B cell (primary cell): ENCODE results near the gene SLC2A4RG. TPM values are rescaled to one million over a fixed set of nuclear protein-coding genes. Genes with fewer than 3 reads are reported as not detected.

Source experiments
- ATAC-seq: fragments of 200-7000 bp; cut with Tn5 transposase; one replicate; pipeline ENCODE4 v1.10.0; 2021; ENCODE audit warnings: low read depth, mild to moderate bottlenecking, moderate number of reproducible peaks, moderate library complexity
- CTCF ChIA-PET: fragments of 350-600 bp; sonication (Branson Sonifier 250); formaldehyde crosslinking; loops from one replicate; lab custom pipeline; 2021; ENCODE audit warnings: antibody characterized with exemption, inconsistent platforms; lab: Charles Lee
- POLR2A ChIA-PET: fragments of 350-600 bp; sonication (Branson Sonifier 250); formaldehyde crosslinking; loops from one replicate; lab custom pipeline; 2021; ENCODE audit warnings: antibody characterized with exemption; lab: Charles Lee
- DNase-seq: peaks from one replicate; pipeline ENCODE4 v3.0.0; 2013
- H2AFZ ChIP-seq: 2 replicates; pipeline ENCODE4 v1.6.1; 2012; ENCODE audit warnings: mild to moderate bottlenecking, low read depth, low read length; ENCODE audit not compliant: insufficient read depth, poor library complexity, severe bottlenecking
- H3K27ac ChIP-seq, 2 donors: 1 replicate in 1 of 2; 2 replicates in 1 of 2; pipeline ENCODE4 v1.5.1; 2012 to 2013; ENCODE audit warnings: low read length in 2 of 2, mild to moderate bottlenecking in 2 of 2, moderate library complexity in 1 of 2
- H3K27me3 ChIP-seq, 4 experiments: fragments of 200-600 bp in 1 of 4; sonication (generic) in 1 of 4; replicated peaks in 1 of 4; 1 replicate in 2 of 4; 2 replicates in 2 of 4; pipeline versions ENCODE4 v1.6.1 to v1.7.0; 2013 to 2016; ENCODE audit warnings: low read length in 3 of 4, mild to moderate bottlenecking in 2 of 4, mixed read lengths in 1 of 4, moderate library complexity in 1 of 4; ENCODE audit not compliant: insufficient read depth in 4 of 4, control insufficient read depth in 3 of 4; ENCODE audit errors: control extremely low read depth in 1 of 4
- H3K36me3 ChIP-seq, 2 experiments: replicated peaks in 1 of 2; 1 replicate in 1 of 2; 2 replicates in 1 of 2; pipeline versions ENCODE4 v1.6.1 to v1.7.1; 2013; ENCODE audit warnings: low read length in 1 of 2; ENCODE audit not compliant: insufficient read depth in 2 of 2, control insufficient read depth in 1 of 2; ENCODE audit errors: control extremely low read depth in 1 of 2, extremely low read depth in 1 of 2
- H3K4me1 ChIP-seq, 2 donors: fragments of 200-600 bp in 1 of 2; sonication (generic) in 1 of 2; 1 replicate in 1 of 2; 2 replicates in 1 of 2; pipeline versions ENCODE4 v1.5.1 to v1.6.1; 2013 to 2017; ENCODE audit warnings: low read length in 2 of 2; ENCODE audit not compliant: control insufficient read depth in 2 of 2, insufficient read depth in 2 of 2
- H3K4me2 ChIP-seq: replicated peaks from 2 replicates; pipeline ENCODE3; 2012; ENCODE audit warnings: mild to moderate bottlenecking, low read depth, low read length; ENCODE audit not compliant: poor library complexity, severe bottlenecking
- H3K4me3 ChIP-seq, 5 experiments: fragments of 200-600 bp in 1 of 5; sonication (generic) in 1 of 5; 1 replicate in 3 of 5; 2 replicates in 2 of 5; pipeline versions ENCODE4 v1.5.1 to v1.7.0; 2011 to 2016; ENCODE audit warnings: low read length in 4 of 5, mild to moderate bottlenecking in 4 of 5, low read depth in 2 of 5, control low read depth in 1 of 5, moderate library complexity in 1 of 5; ENCODE audit not compliant: insufficient read depth in 1 of 5; ENCODE audit errors: control extremely low read depth in 1 of 5, extremely low read depth in 1 of 5
- H3K79me2 ChIP-seq: fragments of 200-600 bp; sonication (generic); one replicate; pipeline ENCODE4 v1.6.0; 2016; ENCODE audit warnings: low read length; ENCODE audit not compliant: control insufficient read depth, insufficient read depth
- H3K9ac ChIP-seq: fragments of 200-600 bp; sonication (generic); 2 replicates; pipeline ENCODE4 v1.6.1; 2017; ENCODE audit warnings: mild to moderate bottlenecking, low read length, moderate library complexity
- H3K9me3 ChIP-seq, 3 donors: one replicate each; pipeline versions ENCODE4 v1.6.1 to v1.7.1; 2013; ENCODE audit warnings: low read length in 2 of 3; ENCODE audit not compliant: control insufficient read depth in 2 of 3, insufficient read depth in 1 of 3; ENCODE audit errors: control extremely low read depth in 1 of 3
- H4K20me1 ChIP-seq: 2 replicates; pipeline ENCODE4 v1.6.0; 2012; ENCODE audit warnings: mild to moderate bottlenecking, low read length; ENCODE audit not compliant: insufficient read depth, control insufficient read depth, poor library complexity, severe bottlenecking
- H3K27ac Mint-ChIP-seq: one replicate; pipeline ENCODE4 v1.8.0; 2021; ENCODE audit warnings: mixed read lengths
- H3K27me3 Mint-ChIP-seq: one replicate; pipeline ENCODE4 v1.8.0; 2021; ENCODE audit warnings: mixed read lengths
- H3K4me1 Mint-ChIP-seq: one replicate; pipeline ENCODE4 v1.8.0; 2021; ENCODE audit warnings: mixed read lengths
- H3K4me3 Mint-ChIP-seq: one replicate; pipeline ENCODE4 v1.8.0; 2021; ENCODE audit warnings: mixed read lengths
- H3K9me3 Mint-ChIP-seq: one replicate; pipeline ENCODE4 v1.8.0; 2022; ENCODE audit warnings: mixed read lengths; ENCODE audit not compliant: insufficient read depth
- EZH2 ChIP-seq: IDR thresholded peaks from 2 replicates; pipeline ENCODE4 v1.6.1; 2012; ENCODE audit warnings: borderline replicate concordance, low read depth, mild to moderate bottlenecking, moderate library complexity, low read length; ENCODE audit not compliant: insufficient read depth, poor library complexity, severe bottlenecking
- WGBS: methylation state at CpG from one replicate; pipeline ENCODE4 v1.1.5; 2013; ENCODE audit warnings: missing lambda C conversion rate; ENCODE audit not compliant: insufficient coverage; 5-methylcytosine and 5-hydroxymethylcytosine counted together
- intact Hi-C: fragments of 100-400 bp; cut with micrococcal nuclease; formaldehyde crosslinking; loops from one replicate; pipeline ENCODE4 v1.10.0; 2022
- polyA plus RNA-seq: library from polyadenylated mRNA; depleted of rRNA; stranded (reverse); fragments of >200 nt; gene quantifications from 2 replicates; pipeline ENCODE4 v1.2.3, GENCODE V29; 2012
- total RNA-seq, 2 donors: library from RNA; stranded (reverse); fragments of 120-200 nt in 1 of 2; gene quantifications; 1 replicate in 1 of 2; 2 replicates in 1 of 2; pipeline versions ENCODE4 v1.2.3 to v1.2.4, GENCODE V29; 2013 to 2022
- TF ChIP-seq, protein P1 (sequence below): fragments of 200-600 bp; IDR thresholded peaks from one replicate; pipeline ENCODE4 v1.8.0; 2022; ENCODE audit warnings: antibody characterized with exemption, mild to moderate bottlenecking

SLC2A4RG gene
- total and polyA plus RNA-seq, 2 donors (not counting 1 experiment from before 2014, with no cell fraction given), result 39.7 to 49.4 TPM

DNA sequence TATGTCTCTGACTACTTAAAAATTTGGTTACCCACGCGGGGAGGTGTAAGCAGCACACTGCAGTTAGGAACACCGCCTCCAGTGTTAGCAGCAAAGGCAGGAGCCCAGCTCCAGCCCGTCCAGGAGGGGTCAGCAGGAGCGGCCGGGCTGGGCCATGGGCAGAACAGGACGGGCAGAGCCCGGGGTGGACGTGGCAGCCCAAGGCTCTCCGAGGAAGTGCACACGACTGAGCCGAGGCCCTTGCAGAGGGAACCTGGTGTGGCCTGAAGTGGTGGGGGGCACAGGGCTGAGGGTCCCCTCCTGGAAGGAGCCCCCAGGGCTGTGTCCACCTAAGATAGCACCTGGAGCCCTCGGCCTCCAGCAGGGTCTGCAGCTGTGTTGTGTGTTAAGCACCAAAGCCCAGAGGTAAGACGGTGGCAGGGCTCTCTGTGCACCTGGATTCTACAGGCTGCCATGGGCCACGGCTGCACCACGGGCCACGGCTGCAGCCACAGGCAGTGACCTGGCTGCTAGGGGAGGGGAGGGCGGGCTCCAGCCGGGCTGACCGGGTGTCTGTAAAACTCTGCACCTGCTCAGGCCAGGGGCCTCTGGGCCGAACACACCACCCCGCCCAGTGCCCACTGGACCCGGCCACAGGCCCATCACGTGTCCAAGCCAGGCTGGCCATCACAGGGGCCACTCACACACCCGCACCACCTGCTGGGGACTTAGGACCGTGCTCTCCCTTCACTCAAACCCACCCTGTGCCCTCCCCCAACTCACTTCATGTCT is 6.6 kb downstream of the SLC2A4RG start:
- Histone ChIP-seq H4K20me1 (no peaks in the 10 kb centered on the region), H3K36me3 (peaks cover 0 to 4% of the 10 kb centered on the region in 2 experiments), H2AFZ (no peak overlapping the region), H3K9ac (no peak overlapping the region), H3K79me2 (no peaks in the 10 kb centered on the region), H3K9me3 (no peaks in the 10 kb centered on the region), H3K4me1 (peaks cover 0 to 2% of the 10 kb centered on the region in 2 donors), H3K27me3 (no peaks in the 10 kb centered on the region), H3K4me3 (no peak overlapping the region), H3K27ac (no peak overlapping the region), H3K4me2 (no peak overlapping the region)
- intact Hi-C loops, result no loop called here
- no peak for TF ChIP-seq EZH2
- TF ChIP-seq, protein P1, sequence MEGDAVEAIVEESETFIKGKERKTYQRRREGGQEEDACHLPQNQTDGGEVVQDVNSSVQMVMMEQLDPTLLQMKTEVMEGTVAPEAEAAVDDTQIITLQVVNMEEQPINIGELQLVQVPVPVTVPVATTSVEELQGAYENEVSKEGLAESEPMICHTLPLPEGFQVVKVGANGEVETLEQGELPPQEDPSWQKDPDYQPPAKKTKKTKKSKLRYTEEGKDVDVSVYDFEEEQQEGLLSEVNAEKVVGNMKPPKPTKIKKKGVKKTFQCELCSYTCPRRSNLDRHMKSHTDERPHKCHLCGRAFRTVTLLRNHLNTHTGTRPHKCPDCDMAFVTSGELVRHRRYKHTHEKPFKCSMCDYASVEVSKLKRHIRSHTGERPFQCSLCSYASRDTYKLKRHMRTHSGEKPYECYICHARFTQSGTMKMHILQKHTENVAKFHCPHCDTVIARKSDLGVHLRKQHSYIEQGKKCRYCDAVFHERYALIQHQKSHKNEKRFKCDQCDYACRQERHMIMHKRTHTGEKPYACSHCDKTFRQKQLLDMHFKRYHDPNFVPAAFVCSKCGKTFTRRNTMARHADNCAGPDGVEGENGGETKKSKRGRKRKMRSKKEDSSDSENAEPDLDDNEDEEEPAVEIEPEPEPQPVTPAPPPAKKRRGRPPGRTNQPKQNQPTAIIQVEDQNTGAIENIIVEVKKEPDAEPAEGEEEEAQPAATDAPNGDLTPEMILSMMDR, result no peak
- Mint-ChIP-seq H3K4me1 (no peaks in the 10 kb centered on the region), H3K4me3 (no peak overlapping the region), H3K9me3 (no peaks in the 10 kb centered on the region), H3K27ac (no peak overlapping the region), H3K27me3 (no peaks in the 10 kb centered on the region)
- POLR2A ChIA-PET, result no interaction called here
- DNase-seq (no peak), ATAC-seq (no peak)
- 93% methylated on average over 22 of the region's 26 CpGs for whole genome bisulfite sequencing
- CTCF ChIA-PET, result no interaction called here

DNA sequence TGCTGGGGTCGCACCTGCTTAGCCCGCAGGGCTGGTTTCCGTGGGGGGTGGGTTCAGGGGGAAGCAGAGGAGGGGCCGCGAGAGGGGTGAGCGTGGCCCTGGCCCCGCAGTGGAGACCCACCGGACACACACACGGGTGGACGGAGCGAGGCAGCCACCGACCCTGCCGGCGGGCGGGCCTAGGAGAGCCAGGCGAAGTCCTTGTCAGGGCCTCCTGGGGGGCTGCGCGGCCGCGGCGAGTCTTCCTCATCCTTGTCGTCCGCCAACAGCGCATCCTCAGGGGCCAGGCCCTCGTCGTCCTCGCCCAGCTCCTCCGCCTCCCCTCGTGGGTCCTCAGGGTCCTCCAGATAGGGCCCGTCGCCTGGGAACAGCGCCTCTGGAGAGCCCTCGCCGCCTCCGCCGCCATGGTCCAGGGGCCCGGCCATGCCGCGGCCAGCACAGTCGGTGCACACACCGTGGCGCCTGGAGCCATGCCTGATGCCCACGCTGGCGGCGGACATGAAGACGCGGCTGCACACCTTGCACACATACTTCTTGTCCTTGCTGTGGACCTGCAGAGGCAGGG is 7.3 kb downstream of the SLC2A4RG start:
- Histone ChIP-seq H3K4me1 (no peaks in the 10 kb centered on the region), H3K9me3 (no peaks in the 10 kb centered on the region), H3K27ac (no peak overlapping the region), H3K9ac (no peak overlapping the region), H3K27me3 (no peaks in the 10 kb centered on the region), H2AFZ (no peak overlapping the region), H4K20me1 (no peaks in the 10 kb centered on the region), H3K4me2 (no peak overlapping the region), H3K36me3 (peaks cover 0 to 4% of the 10 kb centered on the region in 2 experiments), H3K79me2 (no peaks in the 10 kb centered on the region), H3K4me3 (no peak overlapping the region)
- H3K4me3 Mint-ChIP-seq, result no peak overlapping the region
- POLR2A ChIA-PET, result interaction anchor here (0.6 kb wide), 1 partner anchor 333 kb away, joined by 3 read pairs; the partner anchor contains the start of gene RGS19
- CTCF ChIA-PET, result no interaction called here
- DNase-seq, result no peak
- H3K27ac Mint-ChIP-seq, result no peak overlapping the region
- 96% methylated on average over 40 of the region's 47 CpGs for WGBS
- intact Hi-C loops, result no loop called here
- no peaks in the 10 kb centered on the region for H3K9me3 Mint-ChIP-seq
- H3K27me3 Mint-ChIP-seq, result no peaks in the 10 kb centered on the region
- ATAC-seq, result no peak
- TF ChIP-seq, protein P1, result no peak
- TF ChIP-seq EZH2, result no peak
- H3K4me1 Mint-ChIP-seq, result no peaks in the 10 kb centered on the region
